SK-N-MC (cell line): ENCODE data around the gene TMC1.

Source experiments
- EZH2 ChIP-seq: fragments of 200-600 bp; sonication (generic); IDR thresholded peaks from one replicate; pipeline ENCODE4 v1.6.1; 2017; ENCODE audit warnings: antibody characterized with exemption
- FOXP2 ChIP-seq: optimal IDR thresholded peaks from 2 replicates; pipeline ENCODE3; 2011; ENCODE audit warnings: mild to moderate bottlenecking, moderate library complexity; ENCODE audit not compliant: insufficient read depth; ENCODE audit errors: extremely low read length, control extremely low read depth
- POLR2AphosphoS5 ChIP-seq: IDR thresholded peaks from 2 replicates; pipeline ENCODE4 v1.6.1; 2012; ENCODE audit warnings: mild to moderate bottlenecking, low read depth, low read length, borderline replicate concordance

GRCh38 chr9:72856972-72857623 is 335.7 kb downstream of the TMC1 start:
- TF ChIP-seq EZH2 (no peak), POLR2AphosphoS5 (no peak), FOXP2 (no peak)
